Stimulated activated CD4-positive, alpha-beta T cell treated with anti-CD3 and anti-CD28 coated beads, Interleukin-4, amount 100 ng/mL, for 24 hours (primary cell): ENCODE measurements around the gene OXNAD1.
A peak's percentile ranks its signal among the peaks of the same experiment; 100 is the strongest.

Experiments used
- DNase-seq: peaks from one replicate; pipeline ENCODE4 v3.0.0-alpha.2; 2020

OXNAD1 gene

DNA sequence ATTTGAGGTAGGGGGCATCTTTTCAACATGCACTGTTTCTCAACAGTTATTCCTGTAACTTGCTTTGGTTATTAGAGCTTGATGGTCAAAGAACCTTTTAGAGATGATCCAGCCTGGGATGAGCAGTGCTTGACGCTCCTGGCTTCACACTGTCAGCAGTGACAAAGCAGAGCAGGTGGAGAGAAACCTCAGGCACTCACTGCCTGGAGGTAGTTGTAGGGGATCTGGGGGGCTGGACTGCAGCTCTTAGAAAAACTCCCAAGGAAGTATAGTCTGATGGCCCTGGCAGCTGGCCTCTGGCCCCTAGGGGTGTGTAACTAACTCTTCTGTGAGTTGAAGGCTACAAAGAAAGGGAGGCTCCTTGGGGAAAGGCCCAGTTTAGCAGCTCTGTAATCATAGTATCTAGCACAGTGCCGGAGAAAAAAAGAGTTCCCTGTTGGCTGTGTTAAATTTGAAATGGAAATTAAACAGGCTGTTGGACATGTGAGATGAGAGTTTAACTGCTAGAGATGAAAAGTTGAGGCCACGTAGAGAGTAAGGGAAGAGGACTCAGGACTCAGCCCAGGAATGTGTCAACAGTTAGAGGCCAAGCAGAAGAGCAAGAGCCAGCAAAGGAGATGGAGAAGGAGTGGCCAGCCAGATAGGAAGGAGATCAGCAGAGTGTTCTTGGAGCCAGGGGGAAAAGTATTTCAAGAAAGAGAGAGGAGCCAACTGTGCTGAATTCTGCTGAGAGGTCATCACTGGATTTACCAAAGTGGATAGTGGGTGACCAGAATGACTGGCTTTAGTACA lies 14.2 kb downstream of the OXNAD1 start:
- no peak for DNase-seq

- DNase-seq, result no peak
Measured at GRCh38 chr3:16280671-16281070, 15.7 kb downstream of the OXNAD1 start.

DNA sequence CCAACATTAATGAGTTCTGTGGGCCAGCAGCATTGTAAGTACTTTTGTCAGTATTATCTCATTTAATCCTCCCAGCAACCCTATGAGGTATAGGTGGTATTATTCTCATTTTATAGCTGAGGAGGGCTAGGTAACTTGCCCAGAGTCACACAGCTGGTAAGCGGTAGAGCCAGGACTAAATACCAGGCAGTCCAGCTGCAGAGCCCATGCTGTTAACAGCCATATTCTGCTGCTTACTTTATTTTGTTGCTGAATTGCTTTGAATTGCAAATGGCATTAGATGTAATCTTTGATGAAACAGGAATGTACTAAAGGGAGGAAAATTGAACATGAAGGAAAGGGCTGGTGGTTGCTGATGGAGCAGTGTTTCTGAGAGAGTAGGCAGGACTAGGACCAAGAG lies 19.6 kb downstream of the OXNAD1 start:
- DNase-seq, result no peak

DNA sequence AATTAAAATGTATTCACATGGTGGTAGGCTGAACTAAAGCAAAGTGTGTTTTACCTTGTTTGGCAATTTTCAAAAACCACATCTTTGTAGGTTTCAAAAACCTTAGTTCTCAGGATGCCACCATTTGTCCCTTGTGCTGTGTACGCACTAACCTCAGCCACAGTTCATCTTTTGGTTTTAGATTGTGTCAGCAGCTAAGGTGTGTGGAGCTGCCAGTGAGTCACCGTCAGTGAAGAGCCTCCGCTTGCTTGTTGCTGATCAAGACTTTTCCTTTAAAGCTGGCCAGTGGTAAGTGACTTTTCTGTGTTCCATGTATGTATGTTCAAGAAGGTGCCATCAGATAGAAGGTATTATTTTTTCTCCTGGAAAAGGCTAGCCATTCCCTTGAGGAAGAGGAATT lies 21.1 kb downstream of the OXNAD1 start:
- DNase-seq, result peak; percentile 77

- DNase-seq, result no peak
Measured at GRCh38 chr3:16286751-16287543, 21.9 kb downstream of the OXNAD1 start.

GRCh38 chr3:16288664-16289063 lies 23.7 kb downstream of the OXNAD1 start:
- DNase-seq, result no peak

- no peak for DNase-seq
Measured at GRCh38 chr3:16289144-16289889, 24.3 kb downstream of the OXNAD1 start.

DNA sequence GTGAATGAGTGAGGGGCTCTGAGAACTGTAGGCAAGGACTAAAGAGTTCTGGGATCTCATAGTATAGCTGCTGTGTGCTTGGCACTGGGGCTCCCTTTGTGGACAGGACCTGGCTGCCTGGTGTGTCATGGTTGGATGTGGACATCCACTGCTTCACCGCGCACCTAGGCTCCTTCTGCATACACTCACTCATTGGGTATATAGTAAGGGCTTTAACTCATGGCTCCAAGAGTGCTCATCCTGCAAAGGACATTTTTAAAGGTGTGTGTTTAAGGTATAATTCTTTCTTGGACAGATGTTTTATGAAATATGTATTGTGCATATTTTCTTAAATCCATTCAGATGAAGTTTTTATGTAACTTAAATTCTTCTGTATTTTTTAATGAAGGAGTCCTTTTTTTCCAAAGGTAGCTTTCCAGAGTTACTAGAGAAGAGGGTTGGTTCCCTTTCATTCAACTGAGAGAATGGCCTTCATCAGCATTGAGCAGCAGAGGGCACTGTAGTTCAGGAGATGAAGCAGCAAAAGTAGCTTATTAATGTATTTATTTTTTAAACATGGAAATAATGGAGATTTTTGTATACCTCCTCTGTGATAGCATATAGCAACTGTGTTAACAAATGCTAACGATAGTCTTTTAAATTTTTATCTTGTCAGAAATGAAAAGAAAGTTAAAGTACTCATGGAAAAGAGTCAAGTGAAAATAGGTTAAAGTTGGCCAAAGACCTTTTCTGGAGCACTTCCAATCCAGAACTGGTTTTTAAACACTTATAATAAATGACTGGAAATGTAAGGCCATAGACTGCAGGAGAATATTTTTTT lies 25.2 kb downstream of the OXNAD1 start:
- peak; percentile 65 for DNase-seq

GRCh38 chr3:16290827-16291196 lies 25.8 kb downstream of the OXNAD1 start:
- DNase-seq, result no peak

DNA sequence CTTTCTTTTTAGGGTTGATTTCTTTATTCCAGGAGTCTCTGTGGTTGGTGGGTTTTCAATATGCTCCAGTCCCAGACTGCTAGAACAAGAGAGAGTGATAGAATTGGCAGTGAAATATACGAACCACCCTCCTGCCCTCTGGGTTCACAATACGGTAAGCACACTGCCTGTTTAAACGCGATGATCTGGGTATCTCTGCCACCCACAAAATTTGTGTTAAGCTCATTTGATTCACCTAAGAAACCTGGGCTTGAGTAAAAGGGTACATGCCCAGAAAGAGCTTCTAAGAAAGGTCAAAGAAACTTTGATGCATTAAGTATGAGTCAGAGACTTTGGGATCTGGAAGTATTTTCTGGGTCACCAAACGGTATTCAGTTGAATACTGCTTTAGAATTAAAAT lies 29.8 kb downstream of the OXNAD1 start:
- no peak for DNase-seq

GRCh38 chr3:16295298-16295890 lies 30.4 kb downstream of the OXNAD1 start:
- no peak for DNase-seq

- DNase-seq, result no peak
Measured at GRCh38 chr3:16297997-16298885, 33.2 kb downstream of the OXNAD1 start.

DNA sequence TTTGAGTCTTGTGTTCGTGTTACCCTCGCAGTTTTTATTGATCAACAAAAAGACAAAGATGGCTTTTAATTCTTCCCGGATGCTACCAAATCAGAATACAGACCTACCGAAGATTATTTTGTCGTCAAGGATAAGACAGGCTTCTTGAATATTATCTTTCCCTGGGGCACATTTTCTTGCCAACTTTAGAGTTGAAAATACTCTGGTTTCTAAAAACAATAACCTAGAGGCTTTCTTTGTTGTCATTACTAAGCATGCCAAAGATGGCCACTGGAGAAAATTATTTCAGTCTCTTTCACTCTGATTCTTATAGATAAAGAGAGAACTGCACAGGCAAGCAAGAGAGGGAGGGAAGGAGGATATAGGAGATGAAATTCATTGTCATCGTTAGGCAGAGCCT lies 33.9 kb downstream of the OXNAD1 start:
- no peak for DNase-seq

DNA sequence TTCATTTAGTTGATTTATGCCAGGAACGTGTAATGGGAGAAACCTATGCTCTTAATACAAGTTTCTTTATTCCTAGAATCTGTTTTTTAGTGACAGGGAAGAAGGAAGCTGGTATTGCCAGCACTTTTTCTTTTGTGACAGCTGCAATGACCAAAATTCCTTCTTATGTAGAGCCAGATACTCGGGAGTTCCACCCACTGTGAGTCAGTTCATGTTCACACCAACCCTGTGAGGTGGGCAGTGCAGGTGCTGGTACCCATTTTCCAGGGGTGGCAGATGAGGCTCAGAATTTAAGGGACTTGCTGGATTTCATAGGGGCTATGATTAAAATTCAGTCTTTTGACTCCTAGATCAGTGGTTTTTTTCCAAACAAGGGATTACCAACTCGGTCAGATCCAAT lies 34.7 kb downstream of the OXNAD1 start:
- DNase-seq, result no peak

- no peak for DNase-seq
Measured at GRCh38 chr3:16300307-16300706, 35.3 kb downstream of the OXNAD1 start.

GRCh38 chr3:16300881-16301359 lies 35.9 kb downstream of the OXNAD1 start:
- DNase-seq, result no peak

GRCh38 chr3:16301507-16301906 lies 36.5 kb downstream of the OXNAD1 start:
- no peak for DNase-seq

GRCh38 chr3:16302082-16302631 lies 37.1 kb downstream of the OXNAD1 start:
- DNase-seq, result no peak

DNA sequence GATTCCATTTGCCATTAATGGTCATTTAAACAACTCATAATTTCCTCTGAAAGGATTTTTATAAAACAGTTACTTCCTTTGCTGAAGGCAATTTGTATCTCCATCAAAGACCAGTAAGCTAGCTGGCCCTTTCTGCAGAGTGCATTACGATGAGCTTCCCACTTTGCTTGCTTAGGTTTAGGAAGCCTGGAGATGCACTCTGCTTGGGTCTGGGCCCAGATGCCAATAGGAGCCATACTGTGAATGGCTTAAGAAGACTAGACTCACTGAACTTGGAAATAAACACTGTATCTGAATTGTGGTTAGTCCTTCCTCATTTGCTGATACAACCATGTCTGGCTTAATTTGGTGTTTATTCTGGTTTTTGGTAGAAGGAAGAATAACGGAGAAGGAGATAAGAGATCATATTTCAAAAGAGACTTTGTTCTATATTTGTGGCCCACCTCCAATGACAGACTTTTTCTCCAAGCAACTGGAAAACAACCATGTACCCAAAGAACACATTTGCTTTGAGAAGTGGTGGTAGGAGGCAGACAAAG lies 38.1 kb downstream of the OXNAD1 start:
- no peak for DNase-seq
